B cell (primary cell): ENCODE measurements around the gene NFKBIA. TPM values are rescaled to one million over a fixed set of nuclear protein-coding genes. Genes with fewer than 3 reads are reported as not detected.

Experiments used
- ATAC-seq: fragments of 200-7000 bp; cut with Tn5 transposase; one replicate; pipeline ENCODE4 v1.10.0; 2021; ENCODE audit warnings: low read depth, mild to moderate bottlenecking, moderate number of reproducible peaks, moderate library complexity
- CTCF ChIA-PET: fragments of 350-600 bp; sonication (Branson Sonifier 250); formaldehyde crosslinking; loops from one replicate; lab custom pipeline; 2021; ENCODE audit warnings: antibody characterized with exemption, inconsistent platforms; lab: Charles Lee
- POLR2A ChIA-PET: fragments of 350-600 bp; sonication (Branson Sonifier 250); formaldehyde crosslinking; loops from one replicate; lab custom pipeline; 2021; ENCODE audit warnings: antibody characterized with exemption; lab: Charles Lee
- DNase-seq: peaks from one replicate; pipeline ENCODE4 v3.0.0; 2013
- H2AFZ ChIP-seq: 2 replicates; pipeline ENCODE4 v1.6.1; 2012; ENCODE audit warnings: mild to moderate bottlenecking, low read depth, low read length; ENCODE audit not compliant: insufficient read depth, poor library complexity, severe bottlenecking
- H3K27ac ChIP-seq, 2 donors: 1 replicate in 1 of 2; 2 replicates in 1 of 2; pipeline ENCODE4 v1.5.1; 2012 to 2013; ENCODE audit warnings: low read length in 2 of 2, mild to moderate bottlenecking in 2 of 2, moderate library complexity in 1 of 2
- H3K27me3 ChIP-seq, 4 experiments: fragments of 200-600 bp in 1 of 4; sonication (generic) in 1 of 4; replicated peaks in 1 of 4; 1 replicate in 2 of 4; 2 replicates in 2 of 4; pipeline versions ENCODE4 v1.6.1 to v1.7.0; 2013 to 2016; ENCODE audit warnings: low read length in 3 of 4, mild to moderate bottlenecking in 2 of 4, mixed read lengths in 1 of 4, moderate library complexity in 1 of 4; ENCODE audit not compliant: insufficient read depth in 4 of 4, control insufficient read depth in 3 of 4; ENCODE audit errors: control extremely low read depth in 1 of 4
- H3K36me3 ChIP-seq, 2 experiments: replicated peaks in 1 of 2; 1 replicate in 1 of 2; 2 replicates in 1 of 2; pipeline versions ENCODE4 v1.6.1 to v1.7.1; 2013; ENCODE audit warnings: low read length in 1 of 2; ENCODE audit not compliant: insufficient read depth in 2 of 2, control insufficient read depth in 1 of 2; ENCODE audit errors: control extremely low read depth in 1 of 2, extremely low read depth in 1 of 2
- H3K4me1 ChIP-seq, 2 donors: fragments of 200-600 bp in 1 of 2; sonication (generic) in 1 of 2; 1 replicate in 1 of 2; 2 replicates in 1 of 2; pipeline versions ENCODE4 v1.5.1 to v1.6.1; 2013 to 2017; ENCODE audit warnings: low read length in 2 of 2; ENCODE audit not compliant: control insufficient read depth in 2 of 2, insufficient read depth in 2 of 2
- H3K4me2 ChIP-seq: replicated peaks from 2 replicates; pipeline ENCODE3; 2012; ENCODE audit warnings: mild to moderate bottlenecking, low read depth, low read length; ENCODE audit not compliant: poor library complexity, severe bottlenecking
- H3K4me3 ChIP-seq, 5 experiments: fragments of 200-600 bp in 1 of 5; sonication (generic) in 1 of 5; 1 replicate in 3 of 5; 2 replicates in 2 of 5; pipeline versions ENCODE4 v1.5.1 to v1.7.0; 2011 to 2016; ENCODE audit warnings: low read length in 4 of 5, mild to moderate bottlenecking in 4 of 5, low read depth in 2 of 5, control low read depth in 1 of 5, moderate library complexity in 1 of 5; ENCODE audit not compliant: insufficient read depth in 1 of 5; ENCODE audit errors: control extremely low read depth in 1 of 5, extremely low read depth in 1 of 5
- H3K79me2 ChIP-seq: fragments of 200-600 bp; sonication (generic); one replicate; pipeline ENCODE4 v1.6.0; 2016; ENCODE audit warnings: low read length; ENCODE audit not compliant: control insufficient read depth, insufficient read depth
- H3K9ac ChIP-seq: fragments of 200-600 bp; sonication (generic); 2 replicates; pipeline ENCODE4 v1.6.1; 2017; ENCODE audit warnings: mild to moderate bottlenecking, low read length, moderate library complexity
- H3K9me3 ChIP-seq, 3 donors: one replicate each; pipeline versions ENCODE4 v1.6.1 to v1.7.1; 2013; ENCODE audit warnings: low read length in 2 of 3; ENCODE audit not compliant: control insufficient read depth in 2 of 3, insufficient read depth in 1 of 3; ENCODE audit errors: control extremely low read depth in 1 of 3
- H4K20me1 ChIP-seq: 2 replicates; pipeline ENCODE4 v1.6.0; 2012; ENCODE audit warnings: mild to moderate bottlenecking, low read length; ENCODE audit not compliant: insufficient read depth, control insufficient read depth, poor library complexity, severe bottlenecking
- H3K27ac Mint-ChIP-seq: one replicate; pipeline ENCODE4 v1.8.0; 2021; ENCODE audit warnings: mixed read lengths
- H3K27me3 Mint-ChIP-seq: one replicate; pipeline ENCODE4 v1.8.0; 2021; ENCODE audit warnings: mixed read lengths
- H3K4me1 Mint-ChIP-seq: one replicate; pipeline ENCODE4 v1.8.0; 2021; ENCODE audit warnings: mixed read lengths
- H3K4me3 Mint-ChIP-seq: one replicate; pipeline ENCODE4 v1.8.0; 2021; ENCODE audit warnings: mixed read lengths
- H3K9me3 Mint-ChIP-seq: one replicate; pipeline ENCODE4 v1.8.0; 2022; ENCODE audit warnings: mixed read lengths; ENCODE audit not compliant: insufficient read depth
- CTCF ChIP-seq: fragments of 200-600 bp; IDR thresholded peaks from one replicate; pipeline ENCODE4 v1.8.0; 2022; ENCODE audit warnings: antibody characterized with exemption, mild to moderate bottlenecking
- EZH2 ChIP-seq: IDR thresholded peaks from 2 replicates; pipeline ENCODE4 v1.6.1; 2012; ENCODE audit warnings: borderline replicate concordance, low read depth, mild to moderate bottlenecking, moderate library complexity, low read length; ENCODE audit not compliant: insufficient read depth, poor library complexity, severe bottlenecking
- WGBS: methylation state at CpG from one replicate; pipeline ENCODE4 v1.1.5; 2013; ENCODE audit warnings: missing lambda C conversion rate; ENCODE audit not compliant: insufficient coverage; 5-methylcytosine and 5-hydroxymethylcytosine counted together
- intact Hi-C: fragments of 100-400 bp; cut with micrococcal nuclease; formaldehyde crosslinking; loops from one replicate; pipeline ENCODE4 v1.10.0; 2022
- polyA plus RNA-seq: library from polyadenylated mRNA; depleted of rRNA; stranded (reverse); fragments of >200 nt; gene quantifications from 2 replicates; pipeline ENCODE4 v1.2.3, GENCODE V29; 2012
- total RNA-seq, 2 donors: library from RNA; stranded (reverse); fragments of 120-200 nt in 1 of 2; gene quantifications; 1 replicate in 1 of 2; 2 replicates in 1 of 2; pipeline versions ENCODE4 v1.2.3 to v1.2.4, GENCODE V29; 2013 to 2022

NFKBIA gene
- total and polyA plus RNA-seq, 2 donors (not counting 1 experiment from before 2014, with no cell fraction given), result 308 to 3,195 TPM

GRCh38 chr14:35420036-35420811, 15.7 kb upstream of the NFKBIA start:
- no peaks in the 10 kb centered on the region for H3K36me3 ChIP-seq
- WGBS, result 96% methylated on average over 4 of the region's 7 CpGs
- ChIA-PET CTCF (interaction anchor here (0.8 to 19.8 kb wide), 11 partner anchors 9 to 747 kb away, joined by 3 to 512 read pairs (median 4); partner anchors contain the start of gene PPP2R3C), POLR2A (interaction anchor here (1.0 kb wide), 1 partner anchor 15 kb away, joined by 3 read pairs; the partner anchor contains the start of gene NFKBIA)
- intact Hi-C loops, result loop anchor here (5.0 kb wide), 2 partner anchors 267 to 392 kb away; no protein-coding TSS in a partner anchor
- H3K4me2 ChIP-seq, result no peak overlapping the region
- Mint-ChIP-seq H3K27me3 (no peaks in the 10 kb centered on the region), H3K27ac (no peak overlapping the region), H3K4me3 (no peak overlapping the region), H3K4me1 (peaks cover 20% of the 10 kb centered on the region), H3K9me3 (no peaks in the 10 kb centered on the region)
- TF ChIP-seq EZH2 (no peak), CTCF (no peak)
- no peak overlapping the region for H3K4me3 ChIP-seq
- no peak overlapping the region for H3K9ac ChIP-seq
- DNase-seq, result no peak
- H3K4me1 ChIP-seq, result peaks cover 8 to 19% of the 10 kb centered on the region in 2 donors
- no peaks in the 10 kb centered on the region for H4K20me1 ChIP-seq
- no peak overlapping the region for H3K27ac ChIP-seq
- no peaks in the 10 kb centered on the region for H3K79me2 ChIP-seq
- no peak overlapping the region for H2AFZ ChIP-seq
- H3K9me3 ChIP-seq, result peaks cover 0 to 5% (median 0%) of the 10 kb centered on the region in 3 donors
- ATAC-seq, result no peak
- H3K27me3 ChIP-seq, result no peaks in the 10 kb centered on the region

GRCh38 chr14:35419429-35419841, 14.9 kb upstream of the NFKBIA start:
- ChIA-PET POLR2A (no interaction called here), CTCF (interaction anchor here (0.9 to 19.8 kb wide), 7 partner anchors 10 to 279 kb away, joined by 3 to 512 read pairs (median 4); no protein-coding TSS in a partner anchor)
- no peaks in the 10 kb centered on the region for H3K36me3 ChIP-seq
- ATAC-seq (no peak), DNase-seq (no peak)
- intact Hi-C loops, result no loop called here
- Mint-ChIP-seq H3K27ac (no peak overlapping the region), H3K4me3 (no peak overlapping the region), H3K9me3 (no peaks in the 10 kb centered on the region), H3K4me1 (peaks cover 22% of the 10 kb centered on the region), H3K27me3 (no peaks in the 10 kb centered on the region)
- no peaks in the 10 kb centered on the region for H3K27me3 ChIP-seq
- H3K4me3 ChIP-seq, result no peak overlapping the region
- H4K20me1 ChIP-seq, result no peaks in the 10 kb centered on the region
- no peak overlapping the region for H3K27ac ChIP-seq
- no peak overlapping the region for H3K4me2 ChIP-seq
- 89% methylated on average over 5 of the region's 7 CpGs for WGBS
- H3K9me3 ChIP-seq, result peaks cover 0 to 5% (median 0%) of the 10 kb centered on the region in 3 donors
- peaks cover 8 to 19% of the 10 kb centered on the region in 2 donors for H3K4me1 ChIP-seq
- TF ChIP-seq EZH2 (no peak), CTCF (no peak)
- no peaks in the 10 kb centered on the region for H3K79me2 ChIP-seq
- H3K9ac ChIP-seq, result no peak overlapping the region
- no peak overlapping the region for H2AFZ ChIP-seq
